ENCODE measurements around the gene SUSD4.

- TF ChIP-seq CTCF (IDR thresholded peaks at IDR 0.05; ENCODE audit: poor library complexity) (no peak), EZH2 (IDR thresholded peaks at IDR 0.05; ENCODE audit: borderline replicate concordance) (no peak)
These were observed 50.6 kb downstream of the SUSD4 start for GRCh38 chr1:223313415-223313754.

Measured in hepatocyte (in vitro differentiated cells).